Thyroid gland (tissue), 4 donors: Measurements from ENCODE around the gene PIGS.

Experiments
- CTCF ChIP-seq, 6 experiments: fragments of 200-600 bp in 3 of 6; fragments of 450-650 bp in 3 of 6; sonication (generic) in 3 of 6; IDR thresholded peaks; one replicate each; pipeline ENCODE4 v1.5.1; 2016 to 2019; ENCODE audit warnings: antibody characterized with exemption in 6 of 6, mild to moderate bottlenecking in 2 of 6, inconsistent platforms in 1 of 6, moderate library complexity in 1 of 6
- POLR2A ChIP-seq, 2 donors: fragments of 450-650 bp; IDR thresholded peaks; one replicate each; pipeline ENCODE4 v1.6.1; 2017; ENCODE audit warnings: antibody characterized with exemption in 2 of 2, mild to moderate bottlenecking in 2 of 2, moderate library complexity in 1 of 2

DNA sequence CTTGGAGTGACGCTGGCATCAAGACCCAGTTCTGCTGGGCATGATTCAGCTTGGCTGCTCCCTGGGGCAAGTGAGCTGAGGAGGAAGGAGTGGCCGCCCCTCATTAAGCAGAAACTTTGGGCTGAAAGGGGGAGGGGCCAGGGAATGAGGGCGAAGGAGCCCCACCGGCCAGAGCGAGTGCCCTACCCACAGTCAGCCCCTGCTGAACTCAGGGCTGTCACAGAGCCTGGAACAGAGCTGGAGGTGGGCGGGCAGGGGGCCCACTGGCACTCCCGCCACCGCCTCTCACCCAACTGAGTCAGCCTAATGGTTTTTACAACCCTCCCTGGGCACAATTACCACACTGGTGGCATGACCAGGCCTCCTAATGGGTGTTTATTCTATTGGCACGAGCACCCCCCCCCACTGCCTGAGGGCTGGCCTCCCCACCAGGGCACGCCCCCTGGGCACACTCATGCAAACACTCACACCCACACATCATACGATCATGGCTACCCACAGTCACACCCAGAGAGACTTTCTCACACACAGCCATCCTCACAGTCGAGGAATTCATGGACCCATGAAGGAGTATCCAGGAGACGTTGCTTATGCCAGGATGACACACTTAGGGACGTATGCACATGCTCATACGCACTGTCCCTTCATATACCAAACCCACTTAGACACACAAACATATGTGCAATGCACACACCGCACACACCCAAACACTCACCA lies 38.1 kb downstream of the PIGS start:
- no peak for TF ChIP-seq CTCF (IDR thresholded peaks at IDR 0.05)
- TF ChIP-seq POLR2A (IDR thresholded peaks at IDR 0.05): no peak
